K562 (cell line): Measurements from ENCODE around the gene NMNAT2. TPM values are rescaled to one million over a fixed set of nuclear protein-coding genes. Genes with fewer than 3 reads are reported as not detected.

ENCODE experiments used
- ATAC-seq: fragments of 200-7000 bp; cut with Tn5 transposase; 3 replicates; pipeline ENCODE4 v1.9.1; 2020; ENCODE audit warnings: moderate library complexity
- BruUV-seq: library from RNA; stranded (reverse); fragments of 400-500 nt; replicated peaks from 2 replicates; lab custom pipeline; 2021; lab: Mats Ljungman, UMichigan
- CTCF ChIA-PET: fragments of 300-600 bp; formaldehyde crosslinking; extraction: SDS; loops from one replicate; lab custom pipeline; 2021; ENCODE audit warnings: low intra/inter-chr PET ratio; lab: Yijun Ruan, JAX
- POLR2A ChIA-PET: fragments of 300-600, 350-650 bp; sonication (Branson Sonifier 250); formaldehyde crosslinking; extraction: SDS; loops from one replicate; lab custom pipeline; 2021; ENCODE audit warnings: antibody characterized with exemption, inconsistent platforms; lab: Yijun Ruan, JAX
- DNase-seq, 4 experiments: peaks; one replicate each; pipeline versions ENCODE4 v3.0.0 to v3.0.0-alpha.2; 2011 to 2018; ENCODE audit warnings: low spot score in 3 of 4, mixed read lengths in 3 of 4; ENCODE audit errors: extremely low read depth in 1 of 4
- FAIRE-seq: peaks from 2 replicates; lab custom pipeline; 2011; peaks lifted over from hg19 to GRCh38; lab: Jason Lieb, UNC
- H2AFZ ChIP-seq: 2 replicates; pipeline ENCODE4 v1.6.0; 2011; ENCODE audit warnings: low read depth, low read length, control low read depth, inconsistent platforms
- H3K27ac ChIP-seq: fragments of 200-600 bp; 3 replicates; pipeline ENCODE4 v1.8.0; 2011; ENCODE audit warnings: low read depth, mild to moderate bottlenecking, control low read depth, inconsistent platforms, low read length, moderate library complexity, mixed read lengths; ENCODE audit errors: extremely low read depth
- H3K27me3 ChIP-seq, 2 experiments: fragments of 300-600 bp in 1 of 2; 2 replicates in 1 of 2; 3 replicates in 1 of 2; pipeline versions ENCODE4 v1.6.0 to v1.8.0; 2011; ENCODE audit warnings: inconsistent platforms in 2 of 2, low read length in 2 of 2, mild to moderate bottlenecking in 1 of 2, mixed read lengths in 1 of 2, moderate library complexity in 1 of 2; ENCODE audit not compliant: control insufficient read depth in 2 of 2, insufficient read depth in 2 of 2
- H3K36me3 ChIP-seq: fragments of 300-600 bp; 3 replicates; pipeline ENCODE4 v1.8.0; 2011; ENCODE audit warnings: mild to moderate bottlenecking, low read length, inconsistent platforms; ENCODE audit not compliant: control insufficient read depth, insufficient read depth
- H3K4me1 ChIP-seq, 2 experiments: fragments of 200-600 bp in 1 of 2; replicated peaks in 1 of 2; 2 replicates in 1 of 2; 3 replicates in 1 of 2; pipeline versions ENCODE4 v1.5.1 to v1.8.0; 2011; ENCODE audit warnings: inconsistent platforms in 2 of 2, low read length in 2 of 2, mild to moderate bottlenecking in 1 of 2, mixed read lengths in 1 of 2, moderate library complexity in 1 of 2; ENCODE audit not compliant: control insufficient read depth in 2 of 2, insufficient read depth in 2 of 2
- H3K4me2 ChIP-seq: 2 replicates; pipeline ENCODE4 v1.6.1; 2011; ENCODE audit warnings: low read length, control low read depth, inconsistent platforms, mixed read lengths; ENCODE audit not compliant: insufficient read depth
- H3K4me3 ChIP-seq: fragments of 200-600 bp; sonication (generic), shearing (Covaris generic); 2 replicates; pipeline ENCODE4 v1.5.1; 2016; ENCODE audit warnings: control low read depth, inconsistent platforms
- H3K79me2 ChIP-seq: fragments of 200-600 bp; 3 replicates; pipeline ENCODE4 v1.8.0; 2011; ENCODE audit warnings: low read length, inconsistent platforms; ENCODE audit not compliant: control insufficient read depth, insufficient read depth
- H3K9ac ChIP-seq, 2 experiments: 2 replicates each; pipeline versions ENCODE4 v1.6.0 to v1.6.1; 2011; ENCODE audit warnings: low read depth in 2 of 2, low read length in 2 of 2, control low read depth in 1 of 2, inconsistent platforms in 1 of 2, mild to moderate bottlenecking in 1 of 2, mixed read lengths in 1 of 2; ENCODE audit not compliant: insufficient read depth in 1 of 2
- H3K9me1 ChIP-seq: one replicate; pipeline ENCODE4 v1.6.0; 2011; ENCODE audit warnings: inconsistent platforms, mild to moderate bottlenecking, low read length, moderate library complexity; ENCODE audit not compliant: control insufficient read depth, insufficient read depth
- H3K9me3 ChIP-seq: replicated peaks from 2 replicates; pipeline ENCODE4 v1.5.1; 2011; ENCODE audit warnings: low read depth, low read length, inconsistent platforms; ENCODE audit not compliant: control insufficient read depth, insufficient read depth
- H4K20me1 ChIP-seq: replicated peaks from 2 replicates; pipeline ENCODE4 v1.6.1; 2011; ENCODE audit warnings: low read length, inconsistent platforms, mixed read lengths; ENCODE audit not compliant: control insufficient read depth, insufficient read depth
- CAMTA2 ChIP-seq: fragments of 250-450 bp; sonication (Bioruptor Pico); conservative IDR thresholded peaks from 2 replicates; pipeline ENCODE4 v1.5.1; 2022
- CCNT2 ChIP-seq: IDR thresholded peaks from 2 replicates; pipeline ENCODE4 v1.6.1; 2011; ENCODE audit warnings: borderline replicate concordance, low read depth, mild to moderate bottlenecking, moderate library complexity, mixed read lengths, low read length; ENCODE audit not compliant: insufficient read length; ENCODE audit errors: extremely low read depth
- CEBPB ChIP-seq: fragments of 450-650 bp; IDR thresholded peaks from 2 replicates; pipeline ENCODE4 v1.6.1; 2016; ENCODE audit warnings: missing genetic modification characterization, missing compliant biosample characterization
- FOXJ3 ChIP-seq: sonication (generic); formaldehyde crosslinking; IDR thresholded peaks from 2 replicates; pipeline ENCODE4 v1.4.0; 2020; ENCODE audit warnings: mild to moderate bottlenecking, missing genetic modification reagents
- FUS ChIP-seq: fragments of 200-400 bp; formaldehyde crosslinking; optimal IDR thresholded peaks from 2 replicates; pipeline ENCODE3; 2017; ENCODE audit warnings: low read depth, low read length
- HNRNPLL ChIP-seq: fragments of 200-400 bp; formaldehyde crosslinking; IDR thresholded peaks from 2 replicates; pipeline ENCODE4 v1.6.1; 2017; ENCODE audit warnings: low read length, low read depth, mild to moderate bottlenecking; ENCODE audit not compliant: poor library complexity, severe bottlenecking
- PHB2 ChIP-seq: fragments of 450-650 bp; IDR thresholded peaks from 2 replicates; pipeline ENCODE4 v1.6.1; 2017; ENCODE audit warnings: low read depth
- POLR3G ChIP-seq: IDR thresholded peaks from 2 replicates; pipeline ENCODE4 v1.6.1; 2011; ENCODE audit not compliant: insufficient read length, insufficient replicate concordance; ENCODE audit errors: extremely low read depth
- RAD21 ChIP-seq, 2 experiments: fragments of 250-450 bp in 1 of 2; fragments of 450-650 bp in 1 of 2; sonication (Bioruptor Pico) in 1 of 2; formaldehyde crosslinking in 1 of 2; IDR thresholded peaks in 1 of 2; conservative IDR thresholded peaks in 1 of 2; 2 replicates each; pipeline versions ENCODE4 v1.4.0 to v1.8.0; 2020 to 2022; ENCODE audit warnings: mild to moderate bottlenecking in 2 of 2, moderate library complexity in 1 of 2
- RBM34 ChIP-seq: fragments of 200-400 bp; formaldehyde crosslinking; IDR thresholded peaks from 2 replicates; pipeline ENCODE4 v1.6.1; 2018; ENCODE audit warnings: low read length, borderline replicate concordance; ENCODE audit not compliant: insufficient read depth
- SMARCA5 ChIP-seq: fragments of 450-650 bp; IDR thresholded peaks from 2 replicates; pipeline ENCODE4 v1.6.1; 2016
- ZNF184 ChIP-seq: sonication (generic); formaldehyde crosslinking; IDR thresholded peaks from 2 replicates; pipeline ENCODE4 v1.5.0; 2020; ENCODE audit warnings: missing genetic modification reagents
- WGBS: fragments of 100-300 bp; shearing (Covaris generic); methylation state at CpG from one replicate; pipeline ENCODE4 v1.1.6; 2016; ENCODE audit warnings: low coverage, mixed read lengths; ENCODE audit not compliant: insufficient coverage; ENCODE audit errors: missing lambda C conversion rate; 5-methylcytosine and 5-hydroxymethylcytosine counted together
- in situ Hi-C: fragments of 300-500 bp; cut with MboI; formaldehyde crosslinking; loops from 4 replicates; pipeline ENCODE4 v1.15.0; 2018; ENCODE audit warnings: inconsistent platforms, mixed read lengths
- intact Hi-C: fragments of 100-400 bp; cut with micrococcal nuclease; formaldehyde crosslinking; loops from 2 replicates; pipeline ENCODE4 v1.14.2; 2022
- polyA plus RNA-seq, 8 experiments: library from polyadenylated mRNA; depleted of rRNA in 4 of 8; stranded (reverse) in 5 of 8; unstranded in 3 of 8; fragments of >200 nt; fragmentation: Nextera tagmentation in 2 of 8; fragmentation: Illumina TruSeq in 1 of 8; extraction: Ambion mirVana in 2 of 8; extraction: Trizol in 1 of 8; gene quantifications; 2 replicates each; pipeline versions ENCODE4 v1.2.1 to v1.2.3, GENCODE V29; 2011 to 2014; ENCODE audit warnings: inconsistent platforms in 1 of 8, missing spikeins in 1 of 8
- total RNA-seq, 7 experiments: library from RNA; depleted of rRNA in 6 of 7; stranded (reverse); fragments of >200 nt in 6 of 7; fragmentation: Illumina TruSeq in 2 of 7; extraction: Trizol in 2 of 7; gene quantifications; 2 replicates each; pipeline versions ENCODE4 v1.2.1 to v1.2.3, GENCODE V29; 2011 to 2021; ENCODE audit warnings: low replicate concordance in 1 of 7
- TF ChIP-seq, protein P1 (sequence below): sonication (generic); formaldehyde crosslinking; IDR thresholded peaks from 2 replicates; pipeline ENCODE4 v1.5.0; 2020; ENCODE audit warnings: missing genetic modification reagents
- TF ChIP-seq, protein P2 (sequence below), 2 experiments: fragments of 450-650 bp; IDR thresholded peaks; 2 replicates each; pipeline ENCODE4 v1.6.1; 2016; ENCODE audit warnings: mild to moderate bottlenecking in 2 of 2, borderline replicate concordance in 1 of 2, low read depth in 1 of 2, moderate library complexity in 1 of 2

NMNAT2 gene
- total and polyA plus RNA-seq, 9 of the 15 experiments (the other 6 are each of a cell fraction or from before 2014, with no cell fraction given) = not detected

DNA sequence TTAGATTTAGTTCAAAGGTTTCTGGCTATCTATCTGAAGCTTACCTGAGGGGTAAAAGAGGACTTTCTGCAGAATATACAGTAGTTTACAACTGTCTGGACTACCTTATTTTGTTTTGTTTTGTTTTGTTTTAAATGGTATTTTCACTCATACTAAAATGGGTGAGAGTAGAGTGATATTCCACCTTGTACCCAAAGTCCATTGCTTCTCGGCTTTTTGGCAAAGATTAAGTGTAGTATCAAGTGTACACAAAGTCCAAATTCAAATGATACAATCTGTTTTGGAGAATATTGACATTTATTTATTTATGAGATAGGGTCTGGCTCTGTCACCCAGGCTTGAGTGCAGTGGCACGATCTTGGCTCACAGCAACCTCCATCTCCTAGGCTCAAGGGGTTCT lies 42.4 kb upstream of the NMNAT2 start (continued):
- TF ChIP-seq ZNF184 (CRISPR knock-in tag) (no peak), PHB2 (no peak), RBM34 (no peak), FOXJ3 (CRISPR knock-in tag) (no peak), HNRNPLL (no peak), FUS (no peak), POLR3G (no peak)

DNA sequence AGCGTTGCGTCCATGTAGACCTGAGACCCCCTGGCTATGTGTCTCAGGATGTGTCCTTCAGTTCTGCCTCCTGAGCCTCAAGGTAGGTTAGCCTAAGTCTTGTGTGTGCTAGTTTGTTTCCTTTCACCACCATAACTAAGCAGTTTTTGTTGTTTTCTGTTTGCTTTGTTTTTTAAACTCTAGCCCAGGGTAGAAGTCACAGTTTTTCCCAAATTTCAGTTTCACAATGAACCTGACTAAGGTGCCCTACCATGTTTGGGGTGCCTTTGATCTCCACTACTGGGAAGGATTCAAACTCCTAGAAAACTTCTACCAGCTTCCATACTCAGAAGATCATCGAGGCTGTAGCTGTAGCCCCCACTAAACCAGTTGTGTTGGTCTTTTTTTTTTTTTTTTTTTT lies 39.3 kb upstream of the NMNAT2 start:
- Histone ChIP-seq H3K4me3 (no peak overlapping the region), H3K27me3 (peaks cover 0 to 4% of the 10 kb centered on the region in 2 experiments; a peak in 1 of 5 replicates), H3K9me3 (no peaks in the 10 kb centered on the region), H3K9me1 (no peaks in the 10 kb centered on the region), H3K79me2 (no peaks in the 10 kb centered on the region), H3K27ac (no peak overlapping the region), H4K20me1 (no peaks in the 10 kb centered on the region), H3K4me1 (no peaks in the 10 kb centered on the region; a peak in 1 of 5 replicates), H3K4me2 (no peak overlapping the region), H3K9ac (no peak overlapping the region), H3K36me3 (no peaks in the 10 kb centered on the region), H2AFZ (no peak overlapping the region)
- no TSS peak for BruUV-seq
- FAIRE-seq (no peak), DNase-seq (no peak), ATAC-seq (no peak)
- POLR2A ChIA-PET = interaction anchor here (0.6 to 1.6 kb wide), 2 partner anchors 11 to 1434 kb away, joined by 4 to 5 read pairs; no protein-coding TSS in a partner anchor
- 33% methylated on average over 3 of the region's 3 CpGs for WGBS
- intact Hi-C loops (no loop called here), in situ Hi-C loops (no loop called here)
- CTCF ChIA-PET = no interaction called here
- TF ChIP-seq CEBPB (tag) (no peak), RAD21 (CRISPR knock-in tag; conservative IDR thresholded peaks at IDR 0.05 in 1 of 2, IDR thresholded peaks at IDR 0.05 in 1 of 2) (no peak), SMARCA5 (no peak), CCNT2 (no peak), CAMTA2 (CRISPR knock-in tag) (no peak)
- TF ChIP-seq, protein P1, sequence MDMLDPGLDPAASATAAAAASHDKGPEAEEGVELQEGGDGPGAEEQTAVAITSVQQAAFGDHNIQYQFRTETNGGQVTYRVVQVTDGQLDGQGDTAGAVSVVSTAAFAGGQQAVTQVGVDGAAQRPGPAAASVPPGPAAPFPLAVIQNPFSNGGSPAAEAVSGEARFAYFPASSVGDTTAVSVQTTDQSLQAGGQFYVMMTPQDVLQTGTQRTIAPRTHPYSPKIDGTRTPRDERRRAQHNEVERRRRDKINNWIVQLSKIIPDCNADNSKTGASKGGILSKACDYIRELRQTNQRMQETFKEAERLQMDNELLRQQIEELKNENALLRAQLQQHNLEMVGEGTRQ (CRISPR knock-in tag) = no peak
- TF ChIP-seq, protein P2, sequence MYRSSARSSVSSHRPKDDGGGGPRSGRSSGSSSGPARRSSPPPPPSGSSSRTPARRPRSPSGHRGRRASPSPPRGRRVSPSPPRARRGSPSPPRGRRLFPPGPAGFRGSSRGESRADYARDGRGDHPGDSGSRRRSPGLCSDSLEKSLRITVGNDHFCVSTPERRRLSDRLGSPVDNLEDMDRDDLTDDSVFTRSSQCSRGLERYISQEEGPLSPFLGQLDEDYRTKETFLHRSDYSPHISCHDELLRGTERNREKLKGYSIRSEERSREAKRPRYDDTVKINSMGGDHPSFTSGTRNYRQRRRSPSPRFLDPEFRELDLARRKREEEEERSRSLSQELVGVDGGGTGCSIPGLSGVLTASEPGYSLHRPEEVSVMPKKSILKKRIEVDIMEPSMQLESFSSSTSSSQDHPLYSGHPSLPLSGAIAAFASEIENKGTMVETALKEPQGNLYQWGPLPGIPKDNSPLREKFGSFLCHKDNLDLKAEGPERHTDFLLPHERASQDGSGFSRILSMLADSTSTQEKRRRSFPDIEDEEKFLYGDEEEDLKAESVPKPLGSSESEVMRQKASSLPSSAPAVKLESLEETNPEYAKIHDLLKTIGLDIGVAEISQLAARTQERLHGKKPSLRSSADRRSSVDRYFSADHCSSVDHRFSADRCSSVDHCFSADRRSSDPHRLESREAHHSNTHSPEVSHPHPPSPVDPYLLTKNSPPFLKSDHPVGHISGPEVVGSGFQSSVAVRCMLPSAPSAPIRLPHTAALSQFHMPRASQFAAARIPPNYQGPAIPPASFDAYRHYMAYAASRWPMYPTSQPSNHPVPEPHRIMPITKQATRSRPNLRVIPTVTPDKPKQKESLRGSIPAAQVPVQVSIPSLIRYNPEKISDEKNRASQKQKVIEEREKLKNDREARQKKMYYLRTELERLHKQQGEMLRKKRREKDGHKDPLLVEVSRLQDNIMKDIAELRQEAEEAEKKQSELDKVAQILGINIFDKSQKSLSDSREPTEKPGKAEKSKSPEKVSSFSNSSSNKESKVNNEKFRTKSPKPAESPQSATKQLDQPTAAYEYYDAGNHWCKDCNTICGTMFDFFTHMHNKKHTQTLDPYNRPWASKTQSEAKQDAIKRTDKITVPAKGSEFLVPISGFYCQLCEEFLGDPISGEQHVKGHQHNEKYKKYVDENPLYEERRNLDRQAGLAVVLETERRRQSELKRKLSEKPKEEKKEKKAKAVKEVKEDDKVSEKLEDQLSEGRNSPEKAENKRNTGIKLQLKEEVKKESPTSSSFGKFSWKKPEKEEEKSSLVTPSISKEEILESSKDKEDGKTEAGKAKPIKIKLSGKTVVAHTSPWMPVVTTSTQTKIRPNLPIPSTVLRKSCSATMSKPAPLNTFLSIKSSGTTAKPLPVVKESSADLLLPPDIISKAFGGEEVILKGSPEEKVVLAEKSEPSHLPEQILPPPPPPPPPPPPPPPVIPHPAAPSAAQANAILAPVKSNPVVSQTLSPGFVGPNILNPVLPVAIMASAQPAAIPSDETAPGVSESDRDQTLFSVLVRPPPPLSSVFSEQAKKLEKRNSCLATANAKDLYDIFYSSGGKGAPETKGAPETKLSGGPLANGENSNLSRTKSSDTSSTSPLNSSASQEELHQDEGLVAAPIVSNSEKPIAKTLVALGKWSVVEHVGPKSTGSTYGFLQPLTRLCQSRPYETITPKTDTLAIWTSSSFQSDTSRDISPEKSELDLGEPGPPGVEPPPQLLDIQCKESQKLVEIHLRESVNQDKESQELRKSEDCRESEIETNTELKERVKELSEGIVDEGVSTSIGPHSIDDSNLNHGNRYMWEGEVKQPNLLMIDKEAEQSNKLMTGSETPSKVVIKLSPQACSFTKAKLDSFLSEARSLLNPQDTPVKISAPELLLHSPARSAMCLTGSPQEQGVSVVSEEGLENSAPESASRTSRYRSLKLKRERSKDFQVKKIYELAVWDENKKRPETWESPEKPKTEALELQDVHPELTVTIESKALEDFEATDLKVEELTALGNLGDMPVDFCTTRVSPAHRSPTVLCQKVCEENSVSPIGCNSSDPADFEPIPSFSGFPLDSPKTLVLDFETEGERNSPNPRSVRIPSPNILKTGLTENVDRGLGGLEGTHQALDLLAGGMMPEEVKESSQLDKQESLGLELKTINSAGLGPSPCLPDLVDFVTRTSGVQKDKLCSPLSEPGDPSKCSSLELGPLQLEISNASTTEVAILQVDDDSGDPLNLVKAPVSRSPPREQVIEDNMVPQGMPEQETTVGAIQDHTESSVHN (IDR thresholded peaks at IDR 0.05; ENCODE audit: borderline replicate concordance in 1 of 2, low read depth in 1 of 2) = no peak
